Measurements from ENCODE around the gene MRPL44.
A peak's percentile ranks its signal among the peaks of the same experiment; 100 is the strongest.
"Not testable (repeated sequence)": the region's sequence is repeated elsewhere in the genome, so short reads cannot be mapped to it uniquely, and the experiment has no call there.

The MRPL44 gene

DNA sequence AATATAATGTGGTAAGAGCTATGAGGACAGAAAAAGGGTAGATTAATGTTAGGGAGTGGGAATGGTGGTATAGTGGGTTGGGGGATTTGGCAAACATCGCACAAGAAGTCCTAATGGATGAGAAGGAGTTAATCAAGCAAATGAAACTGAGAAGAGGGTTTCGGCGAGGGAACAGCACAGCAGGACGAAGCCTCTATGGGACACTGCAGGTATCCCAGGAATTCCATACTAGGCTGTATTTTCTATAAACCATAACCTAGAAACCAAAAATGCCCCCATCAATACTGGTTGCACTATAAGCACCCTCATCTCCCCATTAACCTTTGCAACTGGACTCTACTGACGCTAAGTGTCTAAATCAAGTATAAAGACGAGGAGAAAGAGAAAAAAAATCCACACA, 22.4 kb upstream of the MRPL44 start:
- Histone ChIP-seq H3K27ac (no peak overlapping the region), H3K4me3 (no peak overlapping the region)

DNA sequence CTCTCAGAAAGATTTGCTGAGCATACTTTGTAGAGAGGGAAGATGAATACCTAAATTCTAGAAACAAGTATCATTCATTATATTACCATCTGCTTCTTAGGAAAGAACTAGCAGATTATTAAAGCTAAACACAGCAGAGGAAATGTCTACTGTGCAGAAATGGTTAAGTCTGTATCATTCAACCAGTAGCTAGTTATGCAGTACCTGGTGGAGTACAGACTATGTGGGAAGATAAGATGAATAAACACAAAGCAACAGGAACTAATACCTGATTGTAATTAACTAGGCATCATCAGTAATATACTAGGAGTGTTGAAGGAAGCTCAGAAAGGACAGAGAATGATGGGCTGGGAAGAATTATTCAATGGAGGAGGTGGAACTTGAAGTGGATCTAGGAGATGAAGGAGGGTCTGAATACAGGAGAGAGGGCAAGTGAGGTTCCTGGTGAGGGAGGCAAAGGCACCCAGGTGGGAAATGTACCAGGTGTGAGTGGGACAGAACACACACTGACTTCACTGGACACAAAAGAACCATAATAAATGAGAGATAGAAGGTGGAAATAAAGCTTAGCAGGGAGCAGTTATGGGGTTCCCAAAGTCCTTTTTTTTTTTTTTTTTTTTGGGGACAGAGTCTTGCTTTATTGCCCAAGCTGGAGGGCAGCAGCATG, 21.7 kb upstream of the MRPL44 start:
- H3K27ac ChIP-seq, result peak overlapping the region in 3 of 21 experiments; percentile 39 to 61 (median 57)
- H3K4me3 ChIP-seq, result no peak overlapping the region

DNA sequence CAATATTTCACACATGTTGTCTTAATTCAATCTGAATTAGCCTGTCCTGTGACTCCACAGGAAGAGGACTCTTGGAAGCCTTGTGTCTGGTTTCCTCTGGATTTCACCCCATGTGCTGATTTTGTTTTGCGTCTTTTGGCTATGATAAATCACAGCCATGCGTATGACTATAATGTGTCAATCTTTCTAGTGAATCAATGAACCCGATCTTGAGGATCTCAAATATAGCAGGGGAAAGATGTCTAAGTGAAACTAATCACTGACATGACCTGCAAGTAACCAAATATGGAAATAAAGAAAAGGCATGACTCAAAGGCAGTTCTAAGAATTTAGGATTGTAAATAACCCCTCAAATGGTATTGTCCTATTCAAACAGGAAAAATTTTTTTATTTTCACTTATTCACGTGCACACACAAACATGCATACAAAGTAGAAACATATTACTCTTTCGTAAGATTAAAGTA, 20.4 kb upstream of the MRPL44 start:
- H3K27ac ChIP-seq, result peak overlapping the region in 5 of 21 experiments; percentile 1 to 57 (median 39)

DNA sequence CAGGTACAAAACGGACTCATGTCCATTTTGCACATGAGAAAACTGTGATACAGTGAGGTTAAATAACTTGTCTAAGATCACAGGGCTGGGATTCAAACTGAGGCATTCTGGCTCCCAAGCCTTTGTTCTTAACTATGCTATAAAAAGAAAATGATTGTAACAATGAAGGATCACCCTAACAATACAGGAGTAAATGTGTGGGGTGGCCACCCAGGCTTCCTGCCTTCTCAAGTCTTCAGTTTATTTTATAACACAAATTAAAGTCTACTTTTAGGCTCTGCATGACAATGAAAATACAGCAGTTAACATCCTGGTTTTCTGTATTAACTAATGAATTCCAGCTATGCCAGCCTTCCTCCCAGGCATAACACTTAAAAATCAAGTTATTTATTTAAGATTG, 19.7 kb upstream of the MRPL44 start:
- peak overlapping the region in 2 of 21 experiments; percentile 37 to 57 for H3K27ac ChIP-seq

More for the DNA sequence above, 20.4 kb upstream of the MRPL44 start:
- no peak overlapping the region for H3K4me3 ChIP-seq

DNA sequence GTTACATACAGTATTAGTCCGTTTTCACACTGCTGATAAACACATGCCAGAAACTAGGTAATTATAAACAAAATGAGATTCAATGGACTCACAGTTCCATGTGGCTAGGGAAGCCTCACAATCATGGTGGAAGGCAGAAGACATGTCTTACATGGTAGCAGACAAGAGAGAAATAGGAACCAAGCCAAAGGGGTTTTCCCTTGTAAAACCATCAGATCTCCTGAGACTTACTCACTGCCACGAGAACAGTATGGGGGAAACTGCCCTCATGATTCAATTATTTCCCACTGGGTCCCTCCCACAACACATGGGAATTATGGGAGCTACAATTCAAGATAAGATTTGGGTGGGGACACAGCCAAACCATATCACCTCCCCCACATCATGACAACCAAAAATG, 17.8 kb upstream of the MRPL44 start:
- H3K4me3 ChIP-seq, result not testable (repeated sequence)
- peak overlapping the region in 1 of 21 experiments; percentile 9 for H3K27ac ChIP-seq

More for the DNA sequence above, 19.7 kb upstream of the MRPL44 start:
- H3K4me3 ChIP-seq, result no peak overlapping the region

DNA sequence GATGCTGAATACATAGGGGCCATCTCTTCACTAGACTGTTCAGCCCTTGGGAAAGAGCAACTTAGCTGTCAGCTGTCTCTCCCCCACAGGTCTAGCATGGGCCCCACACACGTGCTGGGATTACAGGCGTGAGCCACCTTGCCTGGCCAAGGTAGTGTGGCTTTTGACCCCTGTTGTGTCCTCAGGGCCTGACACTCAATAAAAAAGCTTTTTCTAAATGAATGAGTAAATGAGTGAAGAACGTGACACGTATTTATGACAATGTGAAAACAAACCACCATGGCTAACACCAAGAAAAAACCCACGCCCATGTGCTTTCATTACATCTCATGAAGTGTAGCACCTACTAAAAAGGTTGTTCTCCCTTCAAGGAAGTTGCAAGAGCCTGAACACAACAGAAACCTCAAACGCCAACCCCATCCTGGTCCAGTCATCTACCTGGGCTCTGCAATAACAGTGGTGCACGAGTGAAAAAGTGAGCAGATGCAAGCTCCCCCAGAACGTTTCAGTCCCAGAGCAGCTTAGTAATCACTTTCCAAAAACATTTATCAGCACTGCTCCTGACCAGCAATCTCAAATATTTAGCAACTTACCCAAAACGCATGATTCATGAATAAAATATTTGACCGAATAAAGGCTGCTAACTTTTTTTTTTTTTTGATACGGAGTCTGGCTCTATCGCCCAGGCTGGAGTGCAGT, 15.5 kb upstream of the MRPL44 start:
- peak overlapping the region in 5 of 21 experiments; percentile 41 to 68 (median 54) for H3K27ac ChIP-seq
- no peak overlapping the region for H3K4me3 ChIP-seq

DNA sequence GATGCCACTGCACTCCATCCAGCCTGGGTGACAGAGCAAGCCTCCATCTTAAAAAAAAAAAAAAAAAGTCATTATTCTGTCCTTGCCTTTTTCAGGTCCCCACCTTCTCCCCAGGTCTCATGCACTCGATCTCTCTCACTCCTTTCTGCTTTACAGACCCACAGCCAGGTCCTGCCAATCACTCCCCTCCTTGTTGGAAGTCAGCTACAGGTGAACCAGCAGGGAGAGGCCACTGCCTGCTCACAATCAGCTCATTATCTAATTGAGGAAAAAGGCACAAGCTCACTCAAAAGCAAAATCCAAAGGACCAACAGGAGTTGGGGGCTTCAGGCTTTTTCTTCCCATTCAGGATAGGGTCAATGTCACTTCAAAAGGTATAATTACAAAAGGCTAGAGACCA, 14.1 kb upstream of the MRPL44 start:
- Histone ChIP-seq H3K27ac (peak overlapping the region in 12 of 21 experiments; percentile 18 to 98 (median 94)), H3K4me3 (peak overlapping the region in 1 of 7 experiments; percentile 92)

DNA sequence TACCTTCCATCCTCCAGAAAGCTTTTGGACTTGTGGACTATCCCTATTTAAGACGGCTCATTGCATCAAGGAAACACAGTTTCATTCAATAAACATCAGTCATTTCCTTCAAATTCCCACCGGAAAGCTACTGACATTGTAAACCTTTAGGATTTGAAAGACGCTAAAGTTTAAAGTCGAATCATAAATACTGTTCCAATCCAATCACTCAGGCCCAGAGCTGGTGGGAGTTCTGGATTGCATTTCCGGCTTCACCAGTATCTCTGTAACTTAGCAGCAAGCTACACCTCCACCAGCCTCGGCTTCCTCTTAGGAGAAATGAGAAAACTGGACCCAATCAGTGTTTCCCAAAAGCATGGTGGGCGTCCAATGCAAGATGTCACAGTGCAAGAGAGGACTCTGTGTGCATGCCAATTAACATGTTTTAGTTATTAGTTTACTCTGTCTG, 13.7 kb upstream of the MRPL44 start:
- peak overlapping the region; percentile 62 to 99 (median 95) for H3K4me3 ChIP-seq

DNA sequence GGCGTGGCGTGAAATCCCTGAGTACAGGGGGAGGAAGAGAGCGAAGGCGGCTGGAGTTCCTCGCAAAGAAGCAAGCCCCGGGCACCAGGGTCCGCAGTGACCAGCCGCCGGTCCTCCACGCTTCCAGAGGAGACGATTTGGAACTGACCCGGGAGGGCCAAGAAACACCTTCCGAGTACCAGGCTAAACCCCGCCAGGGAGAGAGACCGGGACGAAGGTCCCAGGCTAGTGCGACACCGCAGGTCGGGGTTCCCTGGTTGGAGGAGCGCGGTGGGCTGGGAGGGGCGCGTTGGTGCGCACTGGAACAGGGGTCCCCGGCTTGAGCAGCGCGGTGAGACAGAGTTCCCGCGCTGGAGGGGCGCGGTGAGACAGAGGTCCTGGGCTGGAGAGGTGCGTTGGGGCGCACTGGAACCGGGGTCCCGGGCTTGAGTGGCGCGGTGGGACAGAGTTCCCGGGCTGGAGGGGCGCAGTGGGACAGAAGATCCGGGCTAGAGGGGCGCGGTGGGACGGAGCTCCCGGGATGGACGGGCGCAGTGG, 13.0 kb upstream of the MRPL44 start:
- H3K4me3 ChIP-seq, result peak overlapping the region; percentile 62 to 99 (median 95)
- peak overlapping the region; percentile 91 to 98 (median 95) for H3K27ac ChIP-seq

More for the DNA sequence above, 13.7 kb upstream of the MRPL44 start:
- H3K27ac ChIP-seq, result peak overlapping the region in 16 of 21 experiments; percentile 32 to 98 (median 96)

DNA sequence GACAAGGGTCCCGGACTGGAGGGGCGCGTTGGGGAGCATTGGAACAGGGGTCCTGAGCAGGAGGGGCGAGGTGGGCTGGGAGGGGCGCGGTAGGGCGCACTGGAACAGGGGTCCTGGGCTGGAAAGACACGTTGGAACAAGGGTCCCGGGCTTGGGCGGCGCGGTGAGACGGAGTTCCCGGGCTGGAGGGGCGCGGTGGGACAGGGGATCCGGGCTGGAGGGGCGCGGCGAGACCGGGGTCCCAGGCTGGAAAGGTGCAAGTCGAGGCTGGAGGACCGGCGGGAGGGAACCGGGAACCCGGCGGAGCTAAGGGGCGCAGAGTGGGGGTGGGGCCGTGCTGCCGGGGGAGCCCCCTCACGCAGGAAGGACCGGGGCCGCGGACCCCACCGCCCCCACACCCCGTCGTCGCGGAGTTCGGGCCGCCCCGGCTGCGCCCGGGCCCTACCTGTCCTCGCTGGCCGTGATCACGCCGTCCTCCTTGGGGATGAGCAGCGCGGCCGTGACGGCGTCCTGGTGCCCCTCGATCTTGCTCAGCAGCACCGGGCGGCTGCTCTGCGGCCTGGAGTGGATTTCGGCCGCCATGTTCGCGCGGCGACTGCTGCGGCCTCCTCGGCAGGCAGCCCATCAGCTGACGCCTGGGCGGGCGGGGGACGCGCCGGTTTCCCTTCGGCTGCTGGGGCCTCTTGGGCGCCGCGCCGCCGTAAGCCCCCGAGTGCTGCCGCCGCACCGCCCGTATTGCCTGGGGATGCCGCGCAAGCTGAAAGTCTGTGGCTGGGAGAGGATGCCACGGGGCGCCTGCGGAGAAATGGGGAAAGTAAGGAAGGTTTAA, 12.3 kb upstream of the MRPL44 start, which contains the start of gene WDFY1:
Gene WDFY1, minus strand, starts transcription at position 633 of the 829 bp plus-strand sequence. Its CDS starts 51 bp downstream, at position 582.
- Histone ChIP-seq H3K27ac (peak within 1 kb of the TSS; percentile 91 to 98 (median 95)), H3K4me3 (peak within 1 kb of the TSS; percentile 62 to 99 (median 95))

DNA sequence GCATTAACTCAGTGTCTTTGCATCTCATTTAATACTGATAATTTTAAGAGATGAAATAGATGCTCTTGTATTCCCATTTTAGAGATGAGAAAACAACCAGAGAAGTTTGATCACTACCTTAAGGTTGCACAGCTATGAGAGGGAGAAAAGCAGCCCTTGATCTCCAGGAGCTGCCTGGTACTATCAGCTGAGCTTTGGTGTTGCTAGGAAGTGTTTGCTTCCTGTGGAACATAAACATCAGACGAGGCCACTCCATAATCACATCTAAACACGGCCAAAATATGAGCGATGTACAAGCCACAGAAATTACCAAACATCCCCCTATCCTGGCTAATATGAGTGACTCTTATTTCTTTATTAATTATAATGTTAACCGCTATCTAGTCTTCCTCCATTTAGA, 11.5 kb upstream of the MRPL44 start:
- peak overlapping the region in 4 of 7 experiments; percentile 62 to 99 (median 91) for H3K4me3 ChIP-seq
- peak overlapping the region in 6 of 21 experiments; percentile 95 to 98 (median 96) for H3K27ac ChIP-seq

DNA sequence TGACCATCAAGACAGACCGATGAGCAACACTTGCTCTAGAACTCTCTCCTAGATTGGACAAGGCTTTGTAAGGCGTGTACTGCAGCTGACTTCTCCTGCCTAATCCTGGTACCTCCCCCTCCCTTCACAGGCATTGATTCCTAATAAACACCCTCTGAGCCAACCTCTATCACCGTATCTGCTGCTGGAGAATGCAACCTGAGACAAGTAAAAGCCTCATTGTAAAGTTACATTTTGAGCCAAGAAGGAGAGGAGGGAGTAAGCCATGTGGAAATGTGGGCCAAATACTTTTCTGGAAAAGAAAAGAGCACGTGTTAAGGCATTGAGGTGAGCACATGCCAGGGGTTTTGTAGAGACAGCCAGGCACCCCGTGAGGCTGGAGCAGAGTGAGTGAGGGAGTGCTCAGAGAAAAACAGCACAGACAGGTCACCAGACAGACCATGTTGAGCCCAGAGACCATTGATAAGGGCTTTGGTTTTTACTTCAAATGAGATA, 9.5 kb upstream of the MRPL44 start:
- H3K27ac ChIP-seq, result no peak overlapping the region
- no peak overlapping the region for H3K4me3 ChIP-seq

DNA sequence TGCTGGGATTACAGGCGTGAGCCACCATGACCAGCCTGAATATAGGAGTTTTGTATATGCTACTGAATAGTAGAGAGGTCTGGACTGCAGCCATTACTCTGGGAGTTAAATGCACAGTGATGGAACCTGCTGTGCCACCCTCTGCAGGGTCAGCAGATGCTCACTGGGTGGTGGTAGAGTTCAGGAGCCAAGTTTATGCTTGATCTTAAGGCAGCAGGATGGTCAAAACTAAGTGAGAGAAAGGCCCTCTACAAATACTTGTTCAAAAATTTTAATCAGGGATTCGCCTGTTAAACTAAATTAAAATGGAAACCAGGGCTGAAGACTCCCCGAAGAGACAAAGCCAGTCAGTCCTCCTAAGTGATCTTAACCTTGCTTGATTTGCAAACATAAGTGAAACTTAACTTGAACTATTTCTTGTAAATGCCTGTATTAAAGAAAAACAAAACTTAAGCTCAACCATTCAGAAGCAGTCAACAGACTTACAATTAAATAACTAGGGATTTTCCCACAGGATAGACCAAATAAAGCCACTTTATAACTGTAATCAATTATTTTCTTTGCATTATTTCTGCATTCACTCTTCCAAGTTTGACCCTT, 7.9 kb upstream of the MRPL44 start:
- peak overlapping the region in 5 of 21 experiments; percentile 17 to 54 (median 39) for H3K27ac ChIP-seq
- no peak overlapping the region for H3K4me3 ChIP-seq

DNA sequence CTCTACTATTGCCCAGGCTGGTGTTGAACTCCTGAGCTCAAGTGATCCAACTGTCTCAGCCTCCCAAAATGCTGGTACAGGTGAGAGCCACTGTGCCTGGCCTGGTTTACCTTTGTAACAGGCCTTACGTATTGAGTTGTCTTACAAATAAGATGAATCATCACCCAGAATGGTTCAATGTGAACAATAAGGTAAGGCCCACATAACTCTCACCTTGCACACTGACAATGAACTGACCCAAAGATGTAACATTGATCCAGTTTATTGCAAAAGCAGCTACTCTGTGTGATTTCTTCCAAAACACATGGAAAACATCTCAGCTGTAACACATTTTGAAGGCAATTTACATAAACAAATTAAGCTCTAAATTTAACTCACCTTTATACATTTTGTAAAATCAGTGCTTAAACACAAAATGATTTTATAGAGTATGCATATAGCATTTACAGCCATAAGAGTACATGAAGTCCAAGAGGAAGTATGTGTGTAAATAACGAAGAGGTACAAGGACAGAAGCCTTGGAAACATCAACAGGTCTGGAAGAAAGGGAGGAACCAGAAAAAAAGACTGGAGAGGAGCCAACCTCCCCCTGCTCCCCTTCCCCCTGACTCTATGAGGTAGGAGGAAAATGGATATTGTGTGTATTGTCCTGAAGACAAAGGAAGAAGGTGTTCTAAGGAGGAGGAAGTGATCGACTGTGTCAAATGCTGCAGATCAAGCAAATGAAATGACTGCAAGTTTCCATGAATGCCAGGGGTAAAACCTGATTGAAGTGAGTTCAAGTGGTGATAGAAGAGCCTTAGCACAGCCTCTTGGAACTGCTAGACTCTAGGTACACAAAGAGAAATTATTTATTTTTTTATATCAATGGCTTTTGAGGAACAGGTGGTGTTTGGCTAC, 6.6 kb upstream of the MRPL44 start:
- Histone ChIP-seq H3K27ac (peak overlapping the region in 4 of 21 experiments; percentile 5 to 54 (median 33)), H3K4me3 (no peak overlapping the region)

DNA sequence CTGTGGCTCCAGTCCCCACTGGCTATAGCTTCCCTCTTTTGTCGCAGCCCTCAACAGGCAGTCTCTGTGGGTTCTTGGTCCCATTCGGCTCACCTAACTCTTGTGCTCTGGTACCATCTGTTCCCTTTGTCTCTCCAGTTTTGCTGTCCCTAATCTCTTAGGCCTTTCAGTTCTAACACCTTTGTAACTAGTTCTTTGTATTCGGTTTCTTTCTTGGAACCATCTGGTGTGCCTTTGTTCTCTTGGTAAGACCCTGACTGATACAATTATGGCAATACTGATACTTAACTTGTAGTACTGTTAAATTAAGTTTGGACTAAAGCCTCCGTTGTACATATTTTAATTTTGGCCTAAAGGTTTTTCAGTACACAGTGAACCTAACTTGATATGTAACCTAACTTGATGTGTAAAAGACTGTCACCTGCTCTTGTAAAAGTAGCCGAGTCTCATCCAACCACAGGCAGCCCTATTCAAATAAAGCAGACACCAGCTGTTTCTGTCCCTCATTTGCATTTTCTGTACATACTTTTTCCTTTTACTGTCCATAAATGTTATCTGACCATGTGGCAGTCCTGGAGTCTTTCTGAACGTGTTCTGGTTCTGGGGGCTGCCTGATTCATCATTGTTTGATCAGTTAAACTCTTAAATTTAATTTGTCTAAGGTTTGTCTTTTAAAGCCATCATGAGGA, 4.8 kb upstream of the MRPL44 start:
- no peak overlapping the region for H3K27ac ChIP-seq
- H3K4me3 ChIP-seq, result no peak overlapping the region

DNA sequence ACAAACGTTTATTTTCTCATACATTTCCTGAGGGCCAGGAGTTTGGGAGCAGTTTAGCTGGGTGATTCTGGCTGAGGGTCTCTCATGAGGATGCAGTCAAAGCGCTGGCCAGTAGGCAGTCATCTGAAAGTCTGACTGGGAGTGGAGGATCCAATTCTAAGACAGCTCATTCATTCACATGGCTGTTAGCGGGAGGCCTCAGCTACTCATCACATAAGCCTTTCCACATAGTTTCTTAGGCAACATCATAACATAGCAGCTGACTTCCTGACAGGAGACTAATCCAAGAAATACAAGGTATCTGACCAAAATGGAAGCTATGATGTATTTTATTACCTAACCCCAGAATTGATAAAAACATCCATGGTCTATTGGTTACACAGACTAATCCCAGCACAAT, 2.9 kb upstream of the MRPL44 start:
- Histone ChIP-seq H3K4me3 (no peak overlapping the region), H3K27ac (no peak overlapping the region)

DNA sequence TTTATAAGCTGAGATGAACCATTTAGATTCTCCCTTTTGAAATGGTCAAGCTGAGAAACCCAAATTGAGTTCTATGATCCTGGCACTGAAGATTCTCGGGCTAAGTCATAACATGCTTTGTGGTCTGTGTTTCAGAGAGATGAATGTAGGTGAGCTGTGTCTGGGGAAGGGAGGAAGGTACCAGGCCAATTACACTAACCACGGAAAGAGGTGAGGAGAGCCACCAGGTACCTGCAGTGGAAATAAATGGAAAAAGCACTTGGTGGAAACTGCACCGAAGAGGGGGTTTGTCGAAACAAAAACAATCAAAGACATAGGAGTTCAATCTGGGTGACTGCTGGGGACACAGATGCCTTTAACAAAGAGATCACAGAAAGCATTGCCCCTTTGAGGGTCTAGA, 963 bp upstream of the MRPL44 start:
- Histone ChIP-seq H3K4me3 (no peak overlapping the region), H3K27ac (peak overlapping the region in 20 of 21 experiments; percentile 79 to 93 (median 88))

All from skin epidermis (tissue), 12 donors.